AG08396 (cell line): ENCODE measurements around the gene PLA2G4E.

Experiments
- DNase-seq: peaks from one replicate; pipeline ENCODE4 v3.0.0; 2012; ENCODE audit warnings: low spot score, mixed read lengths

PLA2G4E gene

GRCh38 chr15:41955807-41956525 is 64.9 kb downstream of the PLA2G4E start:
- no peak for DNase-seq

DNA sequence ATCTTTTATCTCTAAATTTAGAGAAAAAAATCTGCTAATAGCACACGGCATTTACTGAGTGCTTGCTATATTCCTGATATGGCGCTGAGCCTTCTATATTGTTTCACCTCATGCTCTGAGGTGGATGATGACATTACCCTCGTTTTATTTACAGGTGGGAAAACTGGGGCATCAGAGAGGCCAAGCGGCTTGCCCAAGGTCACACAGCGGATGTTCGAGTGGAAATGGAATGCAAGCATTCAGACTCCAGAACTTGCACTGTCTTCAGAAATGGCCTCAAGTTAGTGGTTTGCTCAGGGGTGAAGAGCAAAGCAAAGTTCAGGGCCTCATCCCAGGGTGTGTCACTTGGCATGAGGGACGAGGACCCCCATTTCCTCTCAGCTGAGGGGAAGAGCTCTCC is 65.7 kb downstream of the PLA2G4E start:
- no peak for DNase-seq

GRCh38 chr15:41954036-41954435 is 66.8 kb downstream of the PLA2G4E start:
- DNase-seq, result no peak

- DNase-seq, result no peak
These were observed 68.8 kb downstream of the PLA2G4E start for GRCh38 chr15:41952013-41952563.

- no peak for DNase-seq
These were observed 69.3 kb downstream of the PLA2G4E start for GRCh38 chr15:41951571-41951970.

DNA sequence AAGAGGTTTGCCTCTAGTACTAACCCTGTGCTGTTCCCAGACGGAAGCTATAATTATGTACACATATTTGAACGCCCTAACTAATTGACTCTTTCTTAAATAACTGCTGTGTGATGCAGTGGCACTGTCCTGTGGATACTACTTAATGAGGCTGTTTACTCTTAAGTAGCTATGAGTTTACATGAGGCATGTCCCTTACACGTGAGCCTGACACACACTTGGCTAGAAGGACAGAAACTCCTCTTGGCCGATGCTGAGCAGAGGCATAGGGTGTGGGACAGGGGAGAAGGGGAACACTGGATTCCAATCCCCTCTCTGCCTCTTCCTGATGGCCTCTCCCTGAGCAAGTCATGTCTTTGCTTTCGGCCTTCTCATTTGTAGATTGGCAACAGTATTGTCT is 70.4 kb downstream of the PLA2G4E start:
- DNase-seq, result no peak

DNA sequence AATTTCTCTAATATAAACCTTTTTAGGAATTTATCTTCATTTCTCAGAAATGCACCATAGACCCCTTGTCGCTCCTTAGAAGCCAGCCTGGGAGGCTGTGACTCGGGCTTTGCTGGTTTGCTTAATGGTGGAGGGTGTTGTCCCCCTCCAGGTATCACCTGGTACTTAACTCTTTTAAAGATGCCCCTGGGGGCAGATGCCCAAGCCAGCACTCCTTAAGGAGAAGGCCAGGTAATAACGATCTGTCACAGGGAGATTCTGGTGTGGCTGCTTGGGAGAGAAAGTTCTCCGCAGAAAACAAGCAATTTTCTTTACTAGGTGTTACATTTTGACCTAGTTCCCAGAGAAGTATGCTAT is 70.7 kb downstream of the PLA2G4E start:
- no peak for DNase-seq

- DNase-seq, result no peak
These were observed 71.3 kb downstream of the PLA2G4E start for GRCh38 chr15:41949401-41950126.

GRCh38 chr15:41948490-41948889 is 72.4 kb downstream of the PLA2G4E start:
- DNase-seq, result no peak

GRCh38 chr15:41946970-41947369 is 73.9 kb downstream of the PLA2G4E start:
- no peak for DNase-seq

DNA sequence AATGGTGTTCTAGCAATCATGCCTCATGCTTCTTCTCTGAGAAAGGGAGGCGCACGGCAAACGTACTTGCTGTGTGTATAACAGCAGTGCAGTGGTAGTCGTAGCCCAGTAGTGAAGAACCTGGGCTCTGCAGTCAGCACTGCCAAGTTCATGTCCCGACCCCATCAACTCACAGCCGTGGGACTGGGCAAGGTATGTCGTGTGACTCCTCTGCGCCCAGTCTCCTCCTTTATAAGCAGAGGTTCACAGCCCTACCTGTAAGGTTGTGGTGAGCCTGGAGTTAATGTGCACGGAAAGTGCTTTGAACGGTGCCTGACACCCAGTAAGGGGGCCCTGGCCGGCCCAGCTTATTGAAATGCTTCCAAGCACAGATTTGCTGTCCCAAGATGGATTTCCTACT is 75.1 kb downstream of the PLA2G4E start:
- no peak for DNase-seq

- no peak for DNase-seq
These were observed 75.6 kb downstream of the PLA2G4E start for GRCh38 chr15:41945221-41945620.

DNA sequence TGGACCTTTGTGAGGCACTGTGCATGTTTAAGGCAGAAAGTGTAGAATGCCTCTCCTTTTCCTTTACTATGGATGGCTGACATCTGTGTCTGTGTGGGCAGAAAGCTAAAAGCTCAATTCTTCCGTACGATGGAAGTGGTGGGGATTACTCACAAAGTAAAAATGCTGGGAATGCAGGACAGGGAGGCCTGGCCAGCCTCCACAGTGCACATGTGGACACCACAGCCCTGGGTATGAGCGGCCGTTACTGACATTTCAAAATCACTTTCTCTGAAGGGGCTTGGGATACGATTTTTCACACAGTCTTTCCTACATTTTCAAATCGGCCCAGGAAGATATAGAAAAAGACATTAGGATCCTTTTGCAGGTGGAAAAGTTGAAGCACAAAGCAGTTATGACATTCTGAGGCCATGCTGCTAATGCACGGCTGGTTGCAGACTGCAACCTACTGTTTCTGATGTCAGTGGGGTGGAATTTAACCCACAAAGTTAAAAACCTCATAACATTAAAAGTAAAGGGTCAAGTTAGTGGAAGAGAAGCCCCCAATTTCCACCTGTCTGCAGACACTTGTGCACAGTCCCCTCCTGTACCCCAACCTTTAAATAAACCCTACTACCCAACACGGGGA is 76.4 kb downstream of the PLA2G4E start:
- DNase-seq, result peak; percentile 84

DNA sequence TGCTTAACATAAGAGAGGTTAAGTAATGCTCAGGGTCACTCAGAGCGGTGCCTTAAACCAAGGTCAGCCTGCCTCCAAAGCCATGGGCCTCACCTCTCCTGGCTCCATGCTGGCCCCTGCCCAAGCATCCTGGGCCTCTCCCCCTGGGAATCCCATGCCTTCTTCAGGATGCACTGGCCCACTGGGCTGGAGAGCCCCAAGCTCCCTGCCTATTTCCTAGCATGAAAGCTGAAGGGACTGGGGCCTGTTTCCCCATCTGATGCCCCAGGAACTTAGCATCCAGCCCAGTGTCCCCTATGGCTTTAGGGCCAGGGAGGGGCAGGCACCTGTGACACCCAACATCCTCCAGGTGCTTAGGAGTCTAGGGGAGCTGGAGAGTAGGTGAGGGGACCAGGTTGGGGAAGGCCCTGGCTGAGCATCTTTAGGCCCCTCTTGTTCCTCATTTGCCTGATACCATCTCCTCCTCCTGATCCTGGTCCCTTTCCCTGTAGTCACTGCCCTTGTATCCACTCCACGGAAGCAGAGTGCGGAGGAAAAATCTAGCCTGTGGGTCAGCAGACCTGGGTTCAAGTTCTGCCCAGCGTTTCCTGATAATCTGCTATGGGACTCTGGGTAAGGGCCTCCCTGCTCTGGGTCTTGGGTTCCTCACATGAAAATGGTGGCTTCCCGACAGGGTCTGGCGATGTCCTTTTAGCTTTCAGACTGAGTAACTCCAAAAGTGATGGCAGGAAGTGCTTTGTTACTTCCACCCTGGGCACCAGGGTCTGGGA is 77.1 kb downstream of the PLA2G4E start:
- DNase-seq, result no peak

DNA sequence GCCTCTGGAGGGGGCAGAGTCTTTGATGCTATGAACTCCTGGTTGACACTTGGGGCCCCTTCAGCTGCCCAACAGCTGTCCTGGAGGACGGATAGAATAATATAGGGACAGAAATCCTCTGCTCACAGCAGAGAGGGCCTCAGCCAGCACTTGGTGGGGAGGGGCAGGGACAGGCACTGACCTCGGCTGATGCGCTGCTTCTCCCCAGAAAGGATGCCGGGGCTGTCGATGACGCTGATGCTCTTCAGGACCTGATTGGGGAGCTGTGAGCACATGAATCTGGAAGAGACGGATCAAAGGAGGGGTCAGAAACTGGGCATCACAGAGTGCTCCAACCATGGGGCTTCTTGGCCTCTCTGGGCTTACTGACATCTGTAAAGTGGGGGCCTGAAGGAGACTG is 78.0 kb downstream of the PLA2G4E start:
- no peak for DNase-seq

- DNase-seq, result no peak
These were observed 79.0 kb downstream of the PLA2G4E start for GRCh38 chr15:41941644-41942415.

DNA sequence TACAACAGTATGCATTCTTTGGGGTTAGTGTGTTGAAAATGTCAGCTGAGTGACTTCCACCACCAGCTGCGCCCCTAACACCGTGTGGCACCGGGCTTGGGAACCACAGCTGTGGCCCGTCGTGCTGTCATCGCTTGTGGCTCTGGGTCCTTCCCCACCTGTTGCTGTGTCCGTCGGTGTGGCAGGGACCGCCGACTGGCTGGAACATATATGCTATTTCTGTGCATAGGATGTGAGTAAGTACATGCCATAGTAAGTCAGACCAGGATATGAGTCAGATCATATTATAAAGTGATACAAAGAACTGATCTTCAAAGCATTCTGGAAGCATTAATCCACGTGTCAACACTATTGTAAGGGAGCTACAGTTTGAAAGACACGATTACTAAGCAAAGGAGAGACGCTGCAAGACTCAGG is 80.4 kb downstream of the PLA2G4E start:
- DNase-seq, result no peak

GRCh38 chr15:41939986-41940385 is 80.9 kb downstream of the PLA2G4E start:
- DNase-seq, result no peak

DNA sequence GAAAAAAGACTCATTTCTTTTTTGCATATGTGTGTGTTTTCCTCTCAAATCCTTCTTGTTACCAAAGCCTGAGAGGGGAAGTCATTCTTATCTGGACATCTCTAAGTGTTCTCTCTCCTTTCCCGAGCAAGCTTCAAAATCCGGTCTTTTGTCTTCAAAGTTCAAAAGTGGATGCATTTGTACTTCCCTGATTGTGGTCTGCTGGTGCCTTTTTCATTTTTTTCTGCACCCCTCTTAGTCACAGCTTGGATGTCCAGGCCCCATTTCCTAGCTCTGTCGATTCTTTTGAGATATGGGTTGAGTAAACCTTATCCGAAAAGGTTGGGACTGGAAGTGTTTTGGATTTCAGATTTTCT is 83.3 kb downstream of the PLA2G4E start:
- no peak for DNase-seq

DNA sequence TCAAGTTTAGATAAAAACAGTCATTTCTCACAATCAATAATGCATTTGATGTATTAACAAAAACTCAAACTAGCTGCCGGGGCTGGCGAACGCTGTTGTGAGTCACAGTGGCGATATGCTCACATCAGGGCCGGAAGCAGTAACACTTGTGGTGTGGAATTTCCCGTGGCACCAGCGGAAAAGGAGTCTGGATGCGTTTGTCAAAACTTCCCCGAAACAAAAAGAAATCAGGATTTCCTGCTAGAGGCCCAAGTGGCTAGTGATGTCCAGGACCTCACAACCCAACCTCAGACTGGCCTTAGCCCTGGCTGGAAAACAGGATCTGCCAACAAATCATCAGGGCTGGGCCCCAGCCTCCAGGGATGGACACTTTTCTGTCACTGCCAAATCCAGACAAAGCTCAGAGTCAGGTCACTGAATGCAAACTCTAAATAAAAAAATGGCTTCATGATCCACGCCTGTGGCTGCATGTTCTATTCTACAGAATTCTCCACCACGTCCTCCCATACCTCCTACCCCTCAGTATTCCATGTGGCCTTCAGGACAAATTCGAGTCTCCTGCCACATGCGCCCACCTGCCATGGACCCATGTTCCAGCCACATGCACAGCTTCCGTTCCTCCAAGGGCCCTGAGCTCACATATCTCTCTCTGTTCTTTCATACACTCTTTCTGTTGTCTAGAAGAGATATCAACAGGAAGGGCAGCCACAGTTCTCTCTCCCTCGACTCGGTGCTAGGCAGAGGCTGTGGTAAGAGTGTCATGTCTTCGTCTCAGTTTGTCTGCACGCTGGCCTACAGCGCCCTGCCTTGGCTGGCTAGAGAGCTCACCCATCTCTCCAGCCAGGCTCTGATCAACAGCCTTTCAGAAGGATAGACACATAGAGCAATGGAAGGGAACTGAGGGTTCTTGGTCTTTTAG is 83.9 kb downstream of the PLA2G4E start:
- DNase-seq, result no peak
